Fibroblast of mammary gland (primary cell): ENCODE data around the gene EFNB3.
A peak's percentile ranks its signal among the peaks of the same experiment; 100 is the strongest.

Experiments
- DNase-seq: peaks from one replicate; pipeline ENCODE4 v3.0.0-alpha.2; 2010; ENCODE audit warnings: low read depth
- H3K4me3 ChIP-seq: 2 replicates; pipeline ENCODE4 v1.5.1; 2011; ENCODE audit warnings: low read depth, mild to moderate bottlenecking, low read length, moderate library complexity; ENCODE audit not compliant: control insufficient read depth
- TF ChIP-seq, protein P1 (sequence below): conservative IDR thresholded peaks from 2 replicates; pipeline ENCODE4 v1.5.1; 2011; ENCODE audit warnings: low read depth, low read length, inconsistent platforms; ENCODE audit not compliant: control insufficient read depth, insufficient read depth

Gene EFNB3

GRCh38 chr17:7701681-7702080, 3.3 kb upstream of the EFNB3 start:
- TF ChIP-seq, protein P1, sequence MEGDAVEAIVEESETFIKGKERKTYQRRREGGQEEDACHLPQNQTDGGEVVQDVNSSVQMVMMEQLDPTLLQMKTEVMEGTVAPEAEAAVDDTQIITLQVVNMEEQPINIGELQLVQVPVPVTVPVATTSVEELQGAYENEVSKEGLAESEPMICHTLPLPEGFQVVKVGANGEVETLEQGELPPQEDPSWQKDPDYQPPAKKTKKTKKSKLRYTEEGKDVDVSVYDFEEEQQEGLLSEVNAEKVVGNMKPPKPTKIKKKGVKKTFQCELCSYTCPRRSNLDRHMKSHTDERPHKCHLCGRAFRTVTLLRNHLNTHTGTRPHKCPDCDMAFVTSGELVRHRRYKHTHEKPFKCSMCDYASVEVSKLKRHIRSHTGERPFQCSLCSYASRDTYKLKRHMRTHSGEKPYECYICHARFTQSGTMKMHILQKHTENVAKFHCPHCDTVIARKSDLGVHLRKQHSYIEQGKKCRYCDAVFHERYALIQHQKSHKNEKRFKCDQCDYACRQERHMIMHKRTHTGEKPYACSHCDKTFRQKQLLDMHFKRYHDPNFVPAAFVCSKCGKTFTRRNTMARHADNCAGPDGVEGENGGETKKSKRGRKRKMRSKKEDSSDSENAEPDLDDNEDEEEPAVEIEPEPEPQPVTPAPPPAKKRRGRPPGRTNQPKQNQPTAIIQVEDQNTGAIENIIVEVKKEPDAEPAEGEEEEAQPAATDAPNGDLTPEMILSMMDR: no peak
- no peak overlapping the region for H3K4me3 ChIP-seq

GRCh38 chr17:7702776-7703175, 2.2 kb upstream of the EFNB3 start:
- no peak overlapping the region for H3K4me3 ChIP-seq
- no peak for DNase-seq
- TF ChIP-seq, protein P1: no peak

More at GRCh38 chr17:7701681-7702080, 3.3 kb upstream of the EFNB3 start:
- DNase-seq: no peak

DNA sequence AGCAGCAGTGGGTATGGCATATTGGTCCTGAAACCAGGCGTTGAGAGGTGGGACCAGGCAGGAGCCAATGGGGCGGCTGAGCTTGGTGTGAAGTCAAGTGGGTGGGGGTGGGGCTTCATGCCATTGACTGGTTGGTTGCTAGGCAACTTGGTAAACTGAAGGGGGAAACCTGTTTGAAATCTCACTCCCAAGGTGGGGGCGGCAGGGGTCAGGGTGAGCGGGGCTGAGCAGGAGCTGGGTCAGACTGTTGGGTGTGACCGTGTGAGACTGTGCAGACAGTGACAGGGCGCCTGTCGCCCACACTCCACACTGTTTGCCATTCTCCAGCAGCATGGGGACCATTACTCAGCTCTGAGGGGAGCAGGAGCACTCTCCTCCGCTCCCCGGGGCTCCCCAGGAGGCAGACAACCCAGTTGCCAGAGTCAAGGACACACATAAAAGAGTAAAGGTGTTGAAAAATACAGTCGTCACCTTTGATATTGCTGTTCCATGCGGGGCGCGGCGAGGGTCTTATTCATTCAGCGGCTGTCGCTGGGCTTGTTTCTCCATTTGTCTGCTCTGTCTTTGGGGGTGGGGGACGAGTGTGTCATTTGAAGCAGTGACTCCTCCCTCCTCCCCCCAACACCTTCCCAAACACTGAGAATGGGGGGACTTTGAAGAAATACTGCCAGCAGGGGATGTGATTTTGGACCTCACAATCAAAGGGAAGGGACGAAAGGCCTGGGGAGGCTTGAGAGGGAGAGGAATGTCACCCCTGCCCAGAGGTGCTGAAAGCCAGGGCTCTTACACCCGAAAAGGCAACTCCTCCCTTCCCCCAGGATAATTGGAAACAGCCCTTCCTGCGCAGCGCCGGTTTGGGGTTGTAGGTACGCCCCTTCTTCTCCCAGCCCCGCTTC, 1.2 kb upstream of the EFNB3 start:
- peak overlapping the region; percentile 46 for H3K4me3 ChIP-seq
- DNase-seq: peak; percentile 54
- TF ChIP-seq, protein P1: no peak

DNA sequence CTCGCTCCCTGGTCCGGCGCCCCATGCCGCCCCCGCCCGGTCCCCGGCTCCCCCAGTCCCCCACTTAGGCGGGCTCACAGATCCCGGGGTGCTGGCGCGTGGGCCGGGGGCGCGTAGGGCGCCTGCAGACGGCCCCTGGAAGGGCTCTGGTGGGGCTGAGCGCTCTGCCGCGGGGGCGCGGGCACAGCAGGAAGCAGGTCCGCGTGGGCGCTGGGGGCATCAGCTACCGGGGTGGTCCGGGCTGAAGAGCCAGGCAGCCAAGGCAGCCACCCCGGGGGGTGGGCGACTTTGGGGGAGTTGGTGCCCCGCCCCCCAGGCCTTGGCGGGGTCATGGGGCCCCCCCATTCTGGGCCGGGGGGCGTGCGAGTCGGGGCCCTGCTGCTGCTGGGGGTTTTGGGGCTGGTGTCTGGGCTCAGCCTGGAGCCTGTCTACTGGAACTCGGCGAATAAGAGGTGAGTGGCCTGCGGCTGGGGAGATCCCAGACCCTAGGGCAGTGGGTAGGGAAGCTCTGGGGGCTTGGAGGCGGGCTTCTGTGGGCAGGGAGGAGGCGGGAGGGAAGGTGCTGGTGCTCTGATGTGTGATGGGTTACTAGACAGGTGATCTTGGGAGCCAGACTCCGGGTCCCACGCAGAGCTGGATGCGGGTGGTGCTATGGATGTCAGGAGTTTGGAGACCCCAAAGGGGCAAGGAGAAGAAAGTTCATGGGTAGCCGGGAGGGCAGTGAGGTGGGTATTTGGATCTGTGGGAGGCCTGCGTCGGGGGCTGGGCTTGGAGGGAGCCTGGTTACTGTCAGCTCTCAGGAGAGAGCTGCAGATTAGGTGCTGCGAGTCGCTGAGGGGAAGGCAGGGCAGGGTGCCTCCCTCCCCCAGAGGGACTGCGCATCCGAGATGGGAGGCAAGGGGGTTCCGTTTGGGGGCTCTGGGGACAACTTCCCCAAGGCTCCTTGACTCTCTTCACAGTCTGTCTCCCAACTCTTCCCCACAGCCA, 560 bp downstream of the EFNB3 start:
- TF ChIP-seq, protein P1: no peak
- DNase-seq: no peak
- peak overlapping the region; percentile 19 for H3K4me3 ChIP-seq

DNA sequence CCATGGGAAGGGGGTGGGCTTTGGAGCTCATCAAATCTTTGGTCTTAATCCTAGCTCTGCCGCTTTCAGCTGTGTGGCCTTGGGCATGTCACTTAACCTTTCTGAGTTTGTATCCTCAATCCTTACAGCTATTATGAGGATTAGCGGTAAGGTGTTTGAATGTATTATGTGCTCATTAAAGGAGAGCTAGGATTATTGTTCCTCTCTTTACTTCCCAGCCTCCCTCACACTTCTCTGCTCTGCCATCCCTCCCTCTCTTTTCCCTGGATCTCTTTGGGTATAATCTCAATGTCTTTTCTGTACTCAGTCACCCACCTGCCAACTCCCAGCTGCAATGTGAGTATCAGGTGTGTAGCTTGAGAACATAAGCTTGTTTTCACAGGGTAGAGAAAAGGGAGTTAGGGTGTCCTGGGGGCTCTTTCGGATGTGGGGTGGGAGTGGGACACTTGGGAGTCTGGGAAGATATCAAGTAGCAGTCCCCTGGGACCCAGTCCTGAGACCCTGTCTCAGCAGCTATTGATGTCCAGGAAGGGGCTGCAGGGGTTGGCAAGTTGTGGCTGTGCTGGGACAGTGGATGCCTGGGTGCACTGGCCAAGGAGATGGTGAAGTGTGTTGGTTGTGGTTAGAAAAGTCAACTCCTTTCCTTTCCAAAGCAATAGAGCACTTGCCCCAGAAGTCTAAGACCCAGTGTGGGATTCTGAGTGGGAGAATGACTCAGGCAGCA, 1.8 kb downstream of the EFNB3 start:
- no peak overlapping the region for H3K4me3 ChIP-seq
- DNase-seq: no peak
- TF ChIP-seq, protein P1: no peak

DNA sequence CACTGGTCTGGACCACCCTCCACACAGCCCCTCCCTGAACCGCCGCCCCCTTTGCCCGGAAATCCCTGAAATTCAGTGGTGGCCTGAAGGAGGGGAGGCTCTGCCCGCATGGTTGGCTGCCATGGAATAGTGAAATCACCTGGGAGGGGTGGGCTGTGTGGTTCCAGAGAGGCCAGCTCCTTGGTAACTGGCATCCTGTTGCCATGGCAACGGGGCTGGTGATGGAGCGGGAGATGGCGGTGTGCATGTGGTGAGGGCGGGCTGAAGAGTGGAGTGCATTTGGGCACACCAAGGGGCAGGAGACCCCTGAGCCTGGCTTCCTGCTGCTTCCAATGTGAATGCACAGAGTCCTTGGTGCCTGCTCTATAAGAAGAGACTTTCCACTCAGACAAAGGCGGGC, 2.4 kb downstream of the EFNB3 start:
- no peak for DNase-seq
- H3K4me3 ChIP-seq: no peak overlapping the region
- TF ChIP-seq, protein P1: no peak
